Bronchial epithelial cell (primary cell): ENCODE data around the gene CD151. TPM values are rescaled to one million over a fixed set of nuclear protein-coding genes. Genes with fewer than 3 reads are reported as not detected.

Source experiments
- DNase-seq: peaks from one replicate; pipeline ENCODE4 v3.0.0-alpha.2; 2010; ENCODE audit warnings: low read depth
- FAIRE-seq: peaks from 2 replicates; lab custom pipeline; 2011; peaks lifted over from hg19 to GRCh38; lab: Jason Lieb, UNC
- H3K27me3 ChIP-seq: 2 replicates; pipeline ENCODE4 v1.5.1; 2011; ENCODE audit warnings: low read length; ENCODE audit not compliant: control insufficient read depth, insufficient read depth
- H3K36me3 ChIP-seq: 2 replicates; pipeline ENCODE4 v1.5.1; 2011; ENCODE audit warnings: low read length; ENCODE audit not compliant: control insufficient read depth, insufficient read depth
- H3K4me3 ChIP-seq: 2 replicates; pipeline ENCODE4 v1.5.1; 2011; ENCODE audit warnings: mild to moderate bottlenecking, low read depth, low read length, control low read depth
- total RNA-seq: library from RNA; depleted of rRNA; stranded (reverse); fragments of >200 nt; gene quantifications from 2 replicates; pipeline ENCODE4 v1.2.1, GENCODE V29; 2014
- TF ChIP-seq, protein P1 (sequence below): IDR thresholded peaks from 2 replicates; pipeline ENCODE4 v1.5.1; 2011; ENCODE audit warnings: mild to moderate bottlenecking, moderate library complexity, low read length, control low read depth, inconsistent platforms; ENCODE audit not compliant: insufficient read depth, severe bottlenecking

CD151 gene
- total RNA-seq, 1 donor from 2014 or later: 324 TPM

DNA sequence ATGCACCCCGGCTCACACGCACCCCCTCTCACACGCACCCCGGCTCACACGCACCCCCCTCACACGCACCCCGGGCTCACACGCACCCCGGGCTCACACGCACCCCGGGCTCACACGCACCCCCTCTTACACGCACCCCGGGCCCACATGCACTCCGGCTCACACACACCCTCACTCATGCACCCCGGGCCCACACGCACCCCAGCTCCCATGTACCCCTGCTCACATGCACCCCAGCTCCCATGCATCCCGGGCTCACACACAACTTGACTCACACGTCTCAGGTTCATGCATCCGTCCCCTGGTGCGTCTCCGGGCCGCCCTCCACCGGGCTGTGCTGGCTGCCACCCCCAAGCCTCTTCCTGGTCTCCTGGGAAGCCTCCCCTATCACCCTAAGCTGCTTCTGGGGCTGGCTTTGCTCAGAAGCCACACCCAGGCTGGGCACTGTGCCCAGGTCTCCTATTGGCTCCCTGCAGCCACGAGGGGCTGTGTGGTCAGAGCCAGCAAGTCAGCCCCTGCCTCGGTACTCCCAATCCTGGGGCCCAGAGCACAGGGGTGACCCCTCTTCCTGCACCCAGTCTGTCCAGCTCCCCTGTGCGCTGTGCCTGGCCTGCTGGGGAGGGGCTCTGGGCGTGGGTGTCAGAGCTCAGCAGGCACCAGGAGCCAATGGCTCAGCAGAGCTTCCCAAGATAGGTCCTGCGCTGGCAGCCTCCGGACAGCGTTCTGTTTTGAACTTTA is 26.8 kb downstream of the CD151 start:
- TF ChIP-seq, protein P1, sequence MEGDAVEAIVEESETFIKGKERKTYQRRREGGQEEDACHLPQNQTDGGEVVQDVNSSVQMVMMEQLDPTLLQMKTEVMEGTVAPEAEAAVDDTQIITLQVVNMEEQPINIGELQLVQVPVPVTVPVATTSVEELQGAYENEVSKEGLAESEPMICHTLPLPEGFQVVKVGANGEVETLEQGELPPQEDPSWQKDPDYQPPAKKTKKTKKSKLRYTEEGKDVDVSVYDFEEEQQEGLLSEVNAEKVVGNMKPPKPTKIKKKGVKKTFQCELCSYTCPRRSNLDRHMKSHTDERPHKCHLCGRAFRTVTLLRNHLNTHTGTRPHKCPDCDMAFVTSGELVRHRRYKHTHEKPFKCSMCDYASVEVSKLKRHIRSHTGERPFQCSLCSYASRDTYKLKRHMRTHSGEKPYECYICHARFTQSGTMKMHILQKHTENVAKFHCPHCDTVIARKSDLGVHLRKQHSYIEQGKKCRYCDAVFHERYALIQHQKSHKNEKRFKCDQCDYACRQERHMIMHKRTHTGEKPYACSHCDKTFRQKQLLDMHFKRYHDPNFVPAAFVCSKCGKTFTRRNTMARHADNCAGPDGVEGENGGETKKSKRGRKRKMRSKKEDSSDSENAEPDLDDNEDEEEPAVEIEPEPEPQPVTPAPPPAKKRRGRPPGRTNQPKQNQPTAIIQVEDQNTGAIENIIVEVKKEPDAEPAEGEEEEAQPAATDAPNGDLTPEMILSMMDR: no peak
- no peak for FAIRE-seq
- Histone ChIP-seq H3K36me3 (no peaks in the 10 kb centered on the region), H3K27me3 (no peaks in the 10 kb centered on the region), H3K4me3 (no peak overlapping the region)
- peak; percentile 67 for DNase-seq

DNA sequence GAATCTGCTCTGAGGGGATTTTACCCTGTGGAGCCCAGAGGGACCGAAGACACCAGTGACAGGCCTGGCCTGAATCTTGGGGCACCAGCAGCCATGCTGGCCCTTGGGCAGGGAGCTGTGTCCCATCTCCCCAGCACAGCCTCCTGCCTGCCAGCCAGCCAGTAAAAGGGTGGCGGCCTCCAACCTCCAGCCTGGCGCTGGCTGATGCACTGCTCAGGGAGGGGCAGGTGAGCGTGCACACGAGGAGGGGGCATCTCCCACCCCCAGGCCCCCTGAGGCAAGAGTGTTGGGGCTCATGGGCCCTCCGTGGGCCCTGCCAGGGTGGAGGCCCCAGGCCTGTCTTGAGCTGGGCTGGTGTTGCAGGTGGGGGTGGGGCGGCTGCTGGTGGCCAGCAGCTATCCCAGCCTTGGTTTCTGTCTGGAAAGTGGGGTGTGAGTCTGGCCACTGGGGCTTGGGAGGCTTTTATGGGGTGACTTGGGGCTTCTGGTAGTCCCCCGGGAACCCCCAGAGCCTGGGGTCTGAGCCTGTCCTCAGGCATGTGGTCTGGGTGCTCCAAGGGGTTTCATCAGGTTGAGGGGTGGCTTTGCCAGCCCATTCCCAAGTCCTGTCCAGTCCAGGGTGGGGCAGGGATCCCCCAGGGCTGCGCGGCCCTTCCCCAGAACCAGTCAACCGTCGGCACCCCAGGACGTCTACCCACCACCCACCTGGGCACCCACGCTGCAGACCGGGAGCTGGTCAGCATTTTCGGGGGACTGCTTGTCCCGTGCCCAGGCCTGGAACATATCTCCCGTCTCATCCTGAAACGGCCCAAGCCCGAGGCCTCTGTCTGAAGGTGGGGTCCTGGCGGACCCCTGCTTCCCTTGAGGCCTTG is 27.7 kb downstream of the CD151 start:
- FAIRE-seq (no peak), DNase-seq (no peak)
- Histone ChIP-seq H3K4me3 (no peak overlapping the region), H3K36me3 (no peaks in the 10 kb centered on the region), H3K27me3 (no peaks in the 10 kb centered on the region)
- TF ChIP-seq, protein P1: no peak

DNA sequence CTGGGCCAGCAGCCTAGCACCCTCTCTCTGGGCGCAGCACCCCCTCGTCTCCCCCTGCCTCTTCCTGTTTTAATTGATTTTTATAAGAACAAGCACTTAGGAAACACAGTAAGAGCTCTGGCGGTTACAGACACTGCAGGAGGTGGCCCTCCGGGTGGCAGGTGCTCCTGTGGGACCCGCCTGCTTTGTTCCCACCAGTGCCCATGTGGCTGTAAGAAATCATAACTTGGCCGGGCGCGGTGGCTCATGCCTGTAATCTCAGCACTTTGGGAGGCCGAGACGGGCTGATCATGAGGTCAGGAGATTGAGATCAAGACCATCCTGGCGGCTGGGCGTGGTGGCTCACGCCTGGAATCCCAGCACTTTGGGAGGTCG is 28.3 kb downstream of the CD151 start:
- no peak overlapping the region for H3K4me3 ChIP-seq
- no peak for FAIRE-seq
- TF ChIP-seq, protein P1: no peak
- no peak for DNase-seq
- no peaks in the 10 kb centered on the region for H3K36me3 ChIP-seq
- no peaks in the 10 kb centered on the region for H3K27me3 ChIP-seq

DNA sequence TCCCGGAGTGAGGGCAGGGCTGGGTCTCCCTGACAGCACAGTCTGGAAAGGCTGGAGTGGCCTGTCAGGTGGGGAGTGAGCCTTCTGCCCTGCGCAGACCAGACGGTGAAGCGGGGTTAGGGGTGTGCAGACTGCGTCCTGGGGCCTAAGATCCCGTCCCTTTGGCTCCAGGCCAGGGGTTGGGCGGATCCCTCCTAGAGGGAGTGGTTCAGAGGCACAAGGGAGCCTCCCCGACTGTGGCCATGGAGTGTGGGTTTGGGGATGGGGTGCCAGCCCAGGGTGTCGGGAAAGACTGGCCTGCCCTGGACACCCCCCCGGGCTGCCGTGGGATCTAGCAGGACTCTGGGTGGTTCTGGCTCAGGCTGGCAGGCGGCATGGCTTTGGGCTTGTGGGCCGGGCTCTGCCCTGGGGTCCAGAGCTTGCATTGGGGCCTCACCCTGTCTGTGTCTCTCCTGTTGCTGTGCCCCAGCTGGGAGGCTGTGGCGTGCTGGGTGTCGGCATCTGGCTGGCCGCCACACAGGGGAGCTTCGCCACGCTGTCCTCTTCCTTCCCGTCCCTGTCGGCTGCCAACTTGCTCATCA is 29.4 kb downstream of the CD151 start:
- no peaks in the 10 kb centered on the region for H3K27me3 ChIP-seq
- FAIRE-seq (no peak), DNase-seq (no peak)
- no peak overlapping the region for H3K4me3 ChIP-seq
- H3K36me3 ChIP-seq: no peaks in the 10 kb centered on the region
- TF ChIP-seq, protein P1: no peak

DNA sequence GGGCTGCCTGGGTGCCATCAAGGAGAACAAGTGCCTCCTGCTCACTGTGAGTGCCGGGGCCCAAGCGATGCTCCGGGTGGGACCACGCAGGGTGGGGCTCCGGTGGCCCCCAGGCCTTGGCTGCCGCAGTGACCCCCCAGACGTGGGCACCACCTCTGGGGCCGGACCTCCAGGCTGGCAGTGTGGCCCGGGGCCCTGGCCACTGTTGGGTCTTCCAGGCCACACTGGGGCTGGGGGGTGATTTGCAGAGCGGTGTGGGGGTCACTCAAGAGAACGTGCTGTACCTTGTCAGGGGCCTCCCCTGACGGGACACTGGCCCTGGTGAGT is 29.9 kb downstream of the CD151 start:
- no peak for FAIRE-seq
- Histone ChIP-seq H3K36me3 (no peaks in the 10 kb centered on the region), H3K27me3 (no peaks in the 10 kb centered on the region), H3K4me3 (no peak overlapping the region)
- no peak for DNase-seq
- TF ChIP-seq, protein P1: no peak
